SHP77 treated with DMSO at 0.1 percent for 48 hours (cell line): ENCODE measurements around the gene TK2.
"Not testable (repeated sequence)": the region's sequence is repeated elsewhere in the genome, so short reads cannot be mapped to it uniquely, and the experiment has no call there.

Experiments used
- DNase-seq: peaks from one replicate; lab custom pipeline; 2025; lab: John Stamatoyannopoulos, UW

TK2 gene

GRCh38 chr16:66572356-66572755, 22.4 kb upstream of the TK2 start:
- DNase-seq: no peak

DNA sequence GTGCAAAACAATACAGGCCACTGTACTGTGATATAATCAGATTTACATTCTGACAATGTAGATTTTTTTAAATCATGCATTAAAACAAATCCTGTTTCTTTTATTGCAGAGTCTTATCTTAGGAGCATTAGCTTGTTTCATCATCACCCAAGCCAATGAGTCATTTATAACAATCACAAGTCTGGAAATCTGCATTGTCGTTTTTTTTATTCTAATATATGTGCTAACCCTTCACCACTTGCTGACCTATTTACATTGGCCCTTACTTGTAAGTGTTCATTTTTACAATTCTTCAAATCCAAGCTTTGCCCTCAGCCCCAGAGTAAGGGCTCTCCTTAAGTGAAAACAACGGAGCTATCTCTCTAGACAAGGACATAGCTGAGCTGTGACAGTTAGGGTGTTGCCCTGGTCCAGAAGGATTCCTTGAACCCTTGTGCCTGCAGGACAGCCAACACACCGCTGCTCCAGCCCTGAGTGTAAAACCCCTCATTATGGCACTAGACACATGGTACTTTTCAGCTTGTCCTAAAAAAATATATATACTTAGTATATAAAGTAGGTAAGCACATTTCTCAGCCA, 20.0 kb upstream of the TK2 start:
- no peak for DNase-seq

- DNase-seq: no peak
Measured at GRCh38 chr16:66569131-66569530, 19.2 kb upstream of the TK2 start.

DNA sequence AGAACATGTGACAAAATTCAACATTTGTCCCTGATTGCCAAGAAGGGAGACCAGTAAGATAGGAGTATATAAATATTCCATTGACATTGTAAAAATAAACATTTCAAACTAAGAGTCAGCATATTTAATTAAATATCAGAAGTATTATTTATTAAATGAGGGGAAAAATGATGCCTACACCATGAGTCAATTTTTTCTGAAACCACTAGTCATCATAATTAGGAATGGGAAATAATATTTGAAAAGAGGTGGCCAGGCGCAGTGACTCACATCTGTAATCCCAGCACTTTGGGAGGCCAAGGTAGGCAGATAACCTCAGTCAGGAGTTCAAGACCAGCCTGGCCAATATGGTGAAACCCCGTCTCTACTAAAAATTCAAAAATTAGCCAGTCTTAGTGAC, 18.4 kb upstream of the TK2 start:
- DNase-seq: no peak

GRCh38 chr16:66567270-66567669, 17.3 kb upstream of the TK2 start:
- DNase-seq: not testable (repeated sequence)

GRCh38 chr16:66566051-66566901, 16.4 kb upstream of the TK2 start, which contains the start of gene CMTM1:
Gene CMTM1 (plus strand): TSS chr16:66566439. CDS start chr16:66566514, 75 bp downstream.
- no peak for DNase-seq

DNA sequence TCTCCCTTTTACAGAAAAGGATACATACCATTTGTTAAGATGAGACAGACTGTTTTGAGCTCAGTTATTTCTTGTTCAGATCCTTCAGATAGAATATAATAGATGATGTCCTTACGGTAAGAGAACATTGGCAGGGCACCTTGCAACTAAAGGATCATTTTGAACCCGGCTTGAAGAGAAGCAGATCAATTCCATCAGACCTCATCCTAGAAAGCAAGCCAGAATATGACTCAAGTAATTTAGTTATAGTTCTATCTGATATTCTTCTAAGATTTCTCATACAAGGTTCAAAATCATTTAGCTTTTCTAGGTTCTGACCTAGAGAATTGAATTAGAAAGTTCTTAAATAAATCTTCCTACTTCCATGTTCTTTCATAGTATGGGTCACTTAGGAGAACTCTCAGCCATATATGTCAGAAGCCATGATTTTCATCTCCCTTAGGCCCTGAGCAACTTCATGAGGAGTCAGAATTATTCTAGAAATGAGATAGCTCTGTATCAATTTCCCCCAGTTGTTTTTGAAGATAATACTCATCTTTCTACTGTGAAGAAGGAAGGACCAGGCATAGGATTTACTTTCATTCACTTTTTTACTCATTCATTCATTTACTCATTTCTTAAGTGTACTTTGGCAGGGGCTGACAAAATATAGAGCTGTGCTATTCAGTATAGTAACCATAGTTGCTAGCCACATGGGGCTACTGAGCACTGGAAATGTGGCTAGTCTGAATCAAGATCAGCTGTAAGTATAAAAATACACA, 13.8 kb upstream of the TK2 start:
- no peak for DNase-seq

GRCh38 chr16:66562986-66563385, 13.1 kb upstream of the TK2 start:
- no peak for DNase-seq

GRCh38 chr16:66562409-66562808, 12.5 kb upstream of the TK2 start:
- DNase-seq: no peak

DNA sequence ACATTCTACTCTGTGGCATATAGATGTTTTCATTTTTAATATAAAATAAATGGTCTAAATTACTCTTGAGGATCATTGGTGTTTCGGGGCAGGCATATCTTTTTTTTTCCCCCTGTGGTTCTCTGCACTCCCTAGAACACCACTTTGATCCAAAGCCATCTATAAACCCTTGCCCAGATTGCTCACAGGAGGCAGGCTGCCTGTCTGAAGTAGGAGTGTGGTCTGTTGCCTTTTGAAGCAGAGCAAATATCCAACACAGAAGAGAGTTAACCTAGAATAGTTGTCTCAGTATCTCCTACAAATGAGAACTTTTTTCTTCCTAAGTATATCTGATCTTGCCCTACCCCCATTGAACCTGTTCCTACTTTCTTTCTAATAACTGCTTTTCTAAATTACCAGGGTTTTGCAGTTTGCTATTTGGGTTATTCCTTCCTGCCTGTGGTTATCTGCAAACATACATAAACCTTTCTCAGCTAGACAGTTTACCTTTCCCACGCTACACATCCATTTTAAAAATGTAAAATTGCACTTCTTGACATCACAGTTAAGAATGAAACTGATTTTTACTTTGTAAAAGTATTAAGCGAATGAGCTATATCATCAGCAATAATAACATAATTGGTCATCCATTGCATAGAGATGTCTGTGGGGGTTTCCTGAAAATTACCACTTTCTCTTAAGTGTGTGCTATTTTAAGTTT, 11.6 kb upstream of the TK2 start:
- DNase-seq: no peak

DNA sequence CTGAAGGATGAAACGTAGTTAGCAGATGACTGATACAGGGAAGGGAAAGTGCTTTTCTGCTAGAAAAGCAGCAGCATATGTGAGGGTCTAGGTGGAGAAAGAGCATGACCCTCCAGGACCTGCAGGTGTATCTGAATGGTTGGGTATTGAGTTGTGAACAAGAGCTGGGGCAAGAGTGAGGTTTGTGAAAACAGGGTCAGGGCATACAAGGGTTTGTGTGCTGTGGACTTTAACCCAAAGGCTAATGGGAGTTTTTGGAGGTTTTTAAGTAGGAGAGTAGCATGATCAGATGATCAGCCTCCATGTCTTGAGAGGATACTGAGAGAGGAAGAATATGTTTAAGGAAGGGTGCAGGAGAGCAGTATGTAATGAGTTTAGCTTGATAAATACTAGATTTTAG, 10.2 kb upstream of the TK2 start:
- DNase-seq: no peak

DNA sequence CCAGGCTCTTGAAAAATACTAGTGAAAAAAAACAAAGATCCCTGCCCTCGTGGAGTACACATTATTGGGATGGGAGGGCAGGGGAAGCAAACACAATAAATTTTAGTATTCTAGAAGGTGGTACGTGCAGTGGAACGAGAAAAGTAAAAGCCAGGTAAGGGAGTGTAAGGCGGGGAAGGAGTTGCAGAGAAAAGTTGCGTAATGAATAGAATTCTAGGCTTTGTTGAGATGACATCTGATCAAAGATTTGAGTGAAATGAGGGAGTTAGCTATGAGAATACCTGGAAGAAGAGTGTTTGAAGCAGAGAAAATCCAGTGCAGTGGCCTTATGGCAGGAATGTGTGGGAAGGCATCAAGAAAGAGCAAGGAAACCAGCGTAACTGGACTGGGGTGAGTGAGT, 4.6 kb upstream of the TK2 start:
- DNase-seq: no peak

DNA sequence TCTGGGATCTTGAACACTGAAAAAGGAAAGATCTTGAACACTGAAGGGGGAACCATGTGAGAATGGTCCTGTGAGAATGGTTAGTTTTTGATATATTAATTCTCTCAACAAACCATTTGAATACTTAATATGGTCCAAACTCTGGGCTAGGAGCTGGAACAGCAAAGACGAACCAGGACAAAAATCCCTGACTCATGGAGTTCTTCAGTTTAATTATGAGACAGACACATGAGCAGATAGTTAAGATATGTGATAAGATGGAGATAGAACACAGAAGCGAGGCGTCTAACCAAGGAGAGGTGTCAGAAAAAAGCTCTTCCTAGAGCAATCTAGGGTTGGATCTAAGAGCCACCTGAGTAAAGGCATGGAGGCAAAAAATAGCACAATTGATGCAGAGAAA, 4.1 kb upstream of the TK2 start:
- DNase-seq: no peak

GRCh38 chr16:66553223-66553622, 3.3 kb upstream of the TK2 start:
- DNase-seq: no peak

- peak; percentile 74 for DNase-seq
Measured at GRCh38 chr16:66552286-66553177, 2.6 kb upstream of the TK2 start, which contains the start of gene CKLF. Gene CKLF (plus strand): TSS chr16:66552576. CDS start chr16:66552716, 140 bp downstream.

DNA sequence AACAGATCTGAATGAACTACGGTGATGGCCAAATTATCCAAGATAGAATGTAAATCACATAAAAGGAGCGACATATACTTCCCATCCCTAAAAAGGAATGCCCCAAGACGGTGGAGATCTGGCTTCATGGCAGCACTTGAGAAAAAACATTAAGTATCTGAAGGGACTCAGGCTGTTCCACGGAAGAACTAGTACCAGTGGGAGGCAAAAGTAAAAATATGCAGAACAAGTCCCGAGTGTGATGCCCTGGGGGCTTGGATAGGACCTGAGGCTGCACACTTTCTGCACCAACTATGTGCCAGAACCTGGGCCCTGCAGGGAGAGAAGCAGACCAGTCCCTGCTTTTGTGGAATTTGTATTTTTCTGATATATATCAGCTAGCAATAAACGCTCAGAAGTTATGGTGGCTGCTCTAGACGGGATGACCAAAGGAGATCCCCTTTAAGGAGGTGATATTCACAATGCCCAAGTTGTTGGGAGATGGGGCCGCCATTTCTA, 1.9 kb upstream of the TK2 start:
- no peak for DNase-seq

DNA sequence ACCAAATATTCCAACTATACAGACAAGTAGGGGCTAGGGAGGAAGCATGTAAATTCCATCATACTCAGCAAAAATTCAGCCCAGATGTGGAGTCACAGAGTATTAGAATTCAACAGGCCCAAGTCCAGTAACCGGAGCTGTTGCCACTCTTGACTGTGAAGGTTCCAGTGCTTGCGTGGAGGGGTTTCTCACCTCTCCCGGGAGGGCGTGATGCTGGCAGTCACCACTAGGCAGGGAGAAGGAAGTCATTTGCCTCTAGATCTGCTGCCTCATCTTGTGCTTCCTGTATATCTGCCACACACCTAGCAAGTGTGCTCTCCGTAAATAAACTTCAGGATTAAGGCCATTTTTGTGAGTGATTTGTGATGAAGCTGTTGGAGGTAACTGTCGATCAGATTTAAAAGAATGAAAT, 1.4 kb upstream of the TK2 start:
- peak; percentile 32 for DNase-seq

- DNase-seq: no peak
Measured at GRCh38 chr16:66548868-66549267, 1.1 kb downstream of the TK2 start.

DNA sequence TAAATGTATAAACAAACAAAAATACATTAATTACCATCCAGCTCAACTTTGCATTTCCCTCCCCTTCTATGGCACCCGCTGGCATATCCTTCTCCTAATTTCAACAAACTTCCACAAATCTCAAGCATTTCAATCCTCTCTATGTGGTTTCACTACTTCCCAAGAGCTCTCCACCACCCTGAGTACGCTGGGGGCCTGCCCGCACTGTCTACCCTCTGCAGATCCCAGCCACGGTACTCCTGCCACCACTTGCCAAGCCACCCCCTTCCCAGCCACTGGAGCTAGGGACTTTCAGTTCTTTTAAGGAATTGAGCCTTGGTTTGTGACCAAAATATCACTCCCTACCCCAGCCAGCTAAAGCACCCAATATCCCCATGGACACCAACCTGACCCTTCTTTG, 1.9 kb downstream of the TK2 start:
- DNase-seq: no peak

GRCh38 chr16:66547101-66547989, 2.6 kb downstream of the TK2 start:
- DNase-seq: no peak
